HUDEP-2 (cell line): ENCODE measurements around the gene PARD3.

ENCODE experiments used
- DNase-seq, 76 experiments: peaks; one replicate each; lab custom pipeline; 2025; ENCODE audit not compliant: unreplicated experiment in 76 of 76; lab: John Stamatoyannopoulos, UW

PARD3 gene

DNA sequence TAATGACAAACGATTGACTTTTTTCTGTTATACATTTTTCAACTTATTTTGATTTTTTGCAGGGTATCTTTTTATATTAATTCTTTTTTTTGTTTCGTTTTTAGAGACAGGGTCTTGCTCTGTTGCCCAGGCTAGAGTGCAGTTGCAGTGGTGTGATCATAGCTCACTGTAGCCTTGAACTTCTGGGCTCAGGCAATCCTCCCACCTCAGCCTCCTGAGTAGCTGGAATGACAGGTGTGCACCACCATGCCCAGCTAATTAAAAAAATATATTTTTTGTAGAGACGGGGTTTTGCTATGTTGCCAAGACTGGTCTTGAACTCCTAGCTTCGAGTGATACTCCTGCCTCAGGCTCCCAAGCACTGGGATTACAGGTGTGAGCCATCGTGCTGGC is 601.3 kb downstream of the PARD3 start:
- DNase-seq = no peak

DNA sequence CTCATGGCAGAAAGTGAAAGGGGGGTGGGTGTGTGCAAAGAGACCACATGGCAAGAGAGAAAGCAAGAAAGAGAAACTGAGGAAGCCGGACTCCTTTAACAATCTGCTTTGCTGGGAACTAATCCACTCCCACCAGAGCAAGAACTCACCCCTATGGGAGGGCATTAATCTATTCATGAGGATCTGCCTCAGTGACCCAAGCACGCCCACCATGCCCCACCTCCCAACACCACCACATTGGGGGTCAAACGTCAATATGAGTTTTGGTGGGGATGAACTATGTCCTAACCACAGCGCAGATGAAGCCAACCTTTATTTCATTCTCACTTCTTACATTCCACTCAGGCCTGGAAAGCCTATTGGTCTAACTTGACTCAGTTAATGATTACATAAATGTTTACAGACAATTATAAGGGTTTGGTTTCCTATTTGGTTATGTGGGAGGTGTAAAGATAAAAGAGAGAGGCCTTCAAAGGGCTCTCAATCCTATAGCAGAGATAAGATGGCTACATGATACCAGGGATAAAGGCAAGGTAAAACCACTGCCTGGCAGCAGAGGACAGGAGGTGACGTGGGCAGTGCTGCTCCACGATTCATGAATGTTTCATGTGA is 601.8 kb downstream of the PARD3 start:
- no peak for DNase-seq

DNA sequence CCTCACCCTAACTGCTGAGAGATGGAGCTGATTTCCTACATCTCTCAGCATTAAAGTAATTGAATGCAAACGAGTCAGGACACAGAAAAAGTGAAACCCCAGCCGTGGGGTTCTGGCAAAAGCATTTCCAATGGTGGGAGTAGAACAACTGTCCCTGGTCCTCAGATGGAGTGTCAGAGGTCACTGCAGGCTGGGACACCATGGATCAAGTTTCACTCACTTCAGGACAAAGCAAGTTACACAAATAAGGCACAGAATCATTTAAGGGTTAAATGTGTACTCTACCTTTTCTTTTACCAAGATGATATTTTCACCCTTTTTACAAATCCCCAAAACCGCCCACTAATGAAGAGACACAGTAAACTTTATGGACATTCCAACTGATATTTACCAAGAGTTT is 607.8 kb downstream of the PARD3 start:
- DNase-seq = no peak

DNA sequence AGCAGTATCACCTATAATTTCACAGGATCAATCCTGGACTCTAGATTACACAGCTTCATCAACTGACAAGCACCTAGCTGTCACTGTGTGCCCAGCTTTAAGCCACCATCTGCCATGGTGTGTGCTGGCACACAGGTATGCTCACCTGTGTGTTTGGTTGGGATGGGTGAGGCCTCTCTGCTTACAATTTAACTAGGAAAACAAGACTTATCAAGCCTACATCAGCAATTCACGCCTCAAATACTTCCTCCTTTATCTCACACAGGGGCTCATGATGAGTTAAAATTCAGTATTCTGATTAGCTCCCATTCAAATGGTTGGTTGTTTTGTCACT is 608.2 kb downstream of the PARD3 start:
- DNase-seq = no peak

DNA sequence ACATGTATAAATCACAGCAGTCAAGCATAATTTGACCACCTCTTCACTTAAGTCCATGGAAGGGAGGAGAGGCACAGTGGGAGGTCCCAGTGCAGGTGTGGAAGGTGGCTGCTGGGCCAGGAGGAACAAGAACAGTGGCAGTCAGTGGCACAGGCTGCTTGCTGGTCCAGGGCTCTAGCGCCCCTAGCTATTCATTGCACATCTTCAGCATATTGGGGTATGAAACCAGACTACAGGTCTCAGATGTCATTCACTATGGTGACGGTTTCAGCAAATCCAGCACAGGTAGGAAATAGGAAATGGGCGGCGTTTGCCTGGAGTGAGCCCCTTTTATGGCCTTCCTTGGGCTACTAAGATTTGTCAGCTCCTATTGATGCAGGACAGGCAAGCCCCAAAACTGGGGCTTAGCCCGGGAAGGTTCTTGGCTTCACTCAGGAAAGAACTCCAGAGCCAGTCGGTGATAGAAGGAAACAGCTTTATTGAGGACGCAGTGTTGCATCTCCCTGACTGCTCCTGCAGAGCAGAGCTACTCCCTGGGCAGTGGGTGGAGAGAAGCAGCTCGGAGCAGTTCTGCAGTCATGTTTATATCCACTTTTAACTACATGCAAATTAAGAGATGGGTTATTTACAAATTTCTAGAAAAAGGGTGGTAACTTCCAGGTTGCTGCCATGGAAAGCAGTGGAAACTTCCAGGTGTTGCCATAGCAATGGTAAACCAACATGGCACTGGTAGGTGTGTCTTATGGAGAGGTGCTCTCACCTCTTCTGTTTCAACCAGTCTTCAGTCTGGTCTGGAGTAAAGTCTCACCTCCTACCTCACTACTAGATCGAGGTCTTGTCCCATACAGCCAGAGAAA is 608.8 kb downstream of the PARD3 start:
- DNase-seq = no peak

DNA sequence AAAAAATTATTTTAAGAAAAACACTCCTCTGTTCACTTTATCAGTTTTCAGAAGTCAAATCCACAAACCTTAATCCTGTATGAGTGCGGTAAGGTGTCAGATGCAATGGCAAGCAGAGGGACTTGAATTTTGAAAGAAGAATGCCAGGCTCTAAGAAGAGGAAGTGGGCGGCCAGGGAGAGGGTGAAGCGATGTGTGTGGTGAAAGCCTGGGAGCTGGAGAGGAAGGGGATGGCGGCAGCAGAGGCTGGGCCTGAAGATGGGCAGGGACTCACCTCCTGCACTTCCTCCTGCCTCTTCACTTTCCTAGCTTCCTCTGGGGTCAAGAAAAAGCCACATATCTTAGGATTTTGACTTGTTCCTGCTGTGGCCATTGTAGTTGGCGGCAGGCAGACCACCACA is 609.6 kb downstream of the PARD3 start:
- DNase-seq = no peak

DNA sequence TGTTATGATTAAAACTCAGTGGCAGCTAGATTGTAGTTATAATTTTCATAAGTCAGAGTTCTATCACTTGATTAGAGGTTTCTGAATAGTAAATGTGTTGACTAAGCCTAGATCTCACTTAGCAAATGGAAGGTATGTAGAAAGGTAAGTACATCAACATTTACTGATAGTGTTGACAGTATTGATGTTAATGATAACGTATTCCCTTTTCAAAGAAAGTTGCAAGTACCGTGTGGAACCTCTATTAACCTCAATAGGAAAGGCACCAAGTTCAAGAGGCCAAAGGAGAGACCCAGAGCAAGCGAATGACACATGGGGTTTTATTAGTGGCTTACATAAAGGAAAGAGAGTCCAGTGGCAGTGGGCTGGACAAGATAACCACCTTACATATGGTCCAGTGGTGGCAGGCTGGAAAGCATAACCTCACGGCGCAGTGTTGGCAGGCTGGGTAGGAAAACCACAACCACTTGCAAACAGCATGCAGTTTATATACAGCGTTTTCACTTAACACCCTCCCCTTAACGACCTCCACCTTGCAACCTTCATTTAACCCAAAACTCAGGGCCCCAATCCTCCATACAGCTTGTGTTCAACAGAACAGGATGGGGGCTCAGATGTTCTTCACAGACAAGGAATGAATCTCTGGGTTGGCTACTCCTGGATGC is 611.0 kb downstream of the PARD3 start:
- DNase-seq = no peak

DNA sequence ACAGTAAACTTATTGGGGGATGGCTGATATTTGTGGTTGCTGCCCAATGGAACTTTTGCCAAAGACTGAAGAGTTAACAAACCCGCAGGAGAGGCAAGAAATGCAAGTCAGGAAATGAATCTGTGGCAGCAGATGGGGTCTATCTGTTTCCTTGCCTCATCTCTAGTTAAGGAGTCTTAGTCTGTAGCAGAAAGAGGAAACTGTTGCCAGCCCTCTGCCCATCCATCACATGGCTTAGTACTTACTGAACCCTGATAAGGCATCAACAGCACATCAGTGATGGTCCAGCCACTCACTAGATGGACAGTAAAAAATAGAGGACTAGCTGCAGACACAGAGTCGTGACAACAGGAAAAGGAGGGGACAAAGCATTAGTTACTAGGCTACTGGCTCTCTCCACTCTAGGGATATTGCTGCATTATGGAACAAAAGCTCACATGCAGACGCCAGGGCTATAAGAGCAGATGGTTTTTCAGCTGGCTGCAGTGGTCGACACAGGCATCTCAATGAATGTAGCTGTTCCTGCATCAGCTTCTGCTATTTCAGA is 614.7 kb downstream of the PARD3 start:
- DNase-seq = no peak

DNA sequence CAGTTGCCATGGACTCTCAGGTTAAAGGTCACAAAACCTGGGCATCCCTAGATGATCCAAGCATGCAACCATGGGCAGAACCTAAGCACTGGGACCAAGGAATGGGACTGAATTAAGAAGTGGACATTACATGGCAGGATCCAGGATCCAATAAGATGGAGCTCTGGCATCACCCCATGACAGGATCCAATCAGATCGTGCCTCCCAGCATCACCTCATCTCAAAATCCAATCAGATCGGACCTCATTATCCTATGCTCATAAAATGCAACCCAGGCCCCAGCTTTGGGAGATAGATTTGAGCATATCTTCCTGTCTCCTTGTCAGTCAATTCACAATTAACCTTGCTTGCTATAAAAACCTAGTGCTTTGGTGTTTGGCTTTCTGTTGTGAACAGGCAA is 616.1 kb downstream of the PARD3 start:
- no peak for DNase-seq

DNA sequence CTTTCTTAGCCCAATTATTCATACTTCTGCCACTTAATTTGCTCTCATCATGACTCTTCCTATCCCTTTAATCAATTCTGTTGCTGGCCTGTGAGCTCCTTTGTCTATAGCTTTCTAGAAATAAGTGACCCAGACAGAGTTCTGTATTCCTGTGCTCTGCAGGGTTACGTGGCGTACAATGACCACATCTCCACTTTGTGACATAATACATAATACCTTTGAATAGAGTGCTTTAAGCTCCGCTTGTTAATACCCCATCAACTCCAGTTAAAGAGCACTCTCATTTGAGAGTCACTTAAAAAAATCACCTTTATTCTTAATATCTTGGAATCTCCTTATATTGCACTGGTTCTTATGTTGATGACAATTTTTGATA is 619.0 kb downstream of the PARD3 start:
- DNase-seq = peak in 1 of 76 experiments; percentile 4

DNA sequence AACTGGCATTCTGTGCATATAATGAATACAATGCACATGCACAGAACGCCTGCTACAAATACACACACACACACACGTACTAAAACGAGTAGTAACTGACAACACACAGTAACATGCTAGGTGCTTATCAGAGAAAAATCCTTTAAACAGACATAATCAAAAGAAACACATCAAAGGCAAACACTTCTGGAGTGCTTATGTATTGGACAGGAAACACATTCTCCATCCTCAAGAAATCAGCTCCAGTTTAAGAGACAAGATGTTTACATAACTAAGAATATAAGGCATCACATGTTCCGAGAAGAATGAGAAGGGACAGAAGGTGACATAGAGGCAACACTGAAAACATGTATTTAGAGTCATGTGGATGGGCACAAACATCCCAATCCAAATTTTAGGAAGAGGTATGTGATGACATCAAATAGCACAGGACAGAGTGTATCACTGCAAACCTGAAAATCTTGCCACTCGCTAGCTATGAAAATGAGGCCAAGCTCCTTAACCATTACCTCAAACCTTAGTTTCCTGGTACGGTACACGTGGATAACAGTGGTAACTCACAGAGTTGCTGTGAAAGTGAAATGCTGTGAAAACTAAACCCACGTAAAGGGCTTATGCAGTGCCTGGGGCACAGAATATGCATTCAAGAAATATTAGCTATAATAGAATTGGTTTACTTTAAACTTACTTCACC is 619.6 kb downstream of the PARD3 start:
- no peak for DNase-seq

DNA sequence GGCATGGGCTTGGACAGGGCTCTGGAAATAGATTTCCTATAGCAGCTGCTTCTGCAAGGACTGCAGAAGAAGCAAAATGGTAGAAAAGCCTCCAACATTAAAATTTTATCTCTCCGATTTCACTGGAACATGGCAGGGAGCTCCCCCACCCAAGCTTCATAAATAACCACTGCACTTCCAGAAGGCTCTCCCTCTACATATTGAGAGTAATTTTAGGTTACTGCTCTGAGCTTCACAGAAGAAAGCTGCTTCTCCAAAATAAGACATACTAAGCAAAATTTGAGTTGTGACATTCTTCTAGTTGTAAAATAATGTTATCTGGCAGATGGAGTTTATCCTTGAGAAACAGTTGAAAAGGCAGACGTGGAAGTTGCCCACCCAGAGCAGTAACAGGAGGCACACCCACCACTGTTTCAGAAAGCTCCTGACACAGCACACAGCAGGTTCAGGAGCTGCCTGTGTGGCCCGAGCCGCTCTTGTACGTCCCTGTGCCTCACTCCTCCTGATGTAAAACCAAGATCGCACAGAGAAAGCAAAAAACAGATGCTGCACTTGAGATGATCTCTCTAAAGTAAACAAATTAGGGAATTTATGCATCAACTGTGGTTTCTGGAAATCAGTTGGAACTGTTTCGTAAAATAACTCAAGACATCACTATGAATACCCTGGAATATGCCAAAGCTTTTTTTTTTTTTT is 621.0 kb downstream of the PARD3 start:
- DNase-seq = no peak

DNA sequence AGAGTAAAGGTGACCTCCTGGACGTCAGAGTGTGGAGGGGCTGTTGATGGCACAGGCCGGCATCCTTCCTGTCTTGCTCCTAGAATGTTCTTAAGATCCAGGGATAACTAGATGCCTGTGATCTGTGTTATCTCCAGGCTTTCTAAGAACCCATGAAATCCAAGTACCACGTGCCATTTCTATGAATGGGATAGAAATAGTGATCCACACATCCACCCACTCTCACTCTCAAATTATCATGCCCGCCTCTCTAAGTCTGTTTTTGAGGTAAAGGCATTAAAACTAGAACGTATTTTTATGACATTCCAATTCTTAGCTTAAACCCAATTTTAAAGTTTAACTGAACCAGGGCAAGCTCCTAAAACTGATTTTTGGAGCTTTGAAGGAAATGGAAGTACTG is 622.5 kb downstream of the PARD3 start:
- DNase-seq = no peak

DNA sequence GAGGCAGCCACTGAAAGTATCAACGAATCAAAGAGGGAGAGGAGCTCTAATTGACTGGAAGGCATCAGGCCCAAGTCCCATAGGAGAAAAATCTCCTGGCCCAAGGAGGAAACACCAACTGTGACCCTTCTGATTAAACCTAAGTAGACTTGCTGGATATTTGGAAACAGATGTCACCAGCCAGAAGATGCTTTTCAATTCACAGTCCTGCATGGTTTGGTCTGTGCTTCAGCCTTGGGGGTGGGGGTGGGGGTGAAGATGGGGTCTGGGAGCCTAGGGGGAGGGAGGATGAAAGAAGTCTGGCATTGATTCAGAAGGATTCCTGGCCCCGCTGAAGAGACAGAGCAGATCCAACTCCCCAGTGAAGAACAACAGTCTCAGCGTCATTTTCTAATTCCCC is 623.7 kb downstream of the PARD3 start:
- no peak for DNase-seq

DNA sequence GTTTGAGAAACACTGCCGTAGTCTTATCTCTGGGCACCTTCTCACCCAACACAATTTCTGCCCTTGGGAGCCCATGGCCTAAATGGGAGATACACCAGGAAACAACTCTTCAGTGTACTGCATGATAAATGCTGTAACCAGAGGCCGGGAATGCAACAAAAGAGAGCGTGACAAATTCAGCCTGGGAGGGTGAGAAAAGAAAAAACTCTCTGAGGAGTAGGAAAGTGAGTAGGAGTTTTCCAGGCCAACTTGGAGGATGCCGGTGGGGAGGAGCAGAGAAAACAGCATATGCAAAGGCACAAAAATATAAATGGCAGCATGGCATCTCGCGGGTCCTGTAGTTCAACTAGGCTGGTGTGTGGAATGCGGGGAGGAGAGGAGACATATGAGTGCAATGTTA is 624.5 kb downstream of the PARD3 start:
- no peak for DNase-seq

DNA sequence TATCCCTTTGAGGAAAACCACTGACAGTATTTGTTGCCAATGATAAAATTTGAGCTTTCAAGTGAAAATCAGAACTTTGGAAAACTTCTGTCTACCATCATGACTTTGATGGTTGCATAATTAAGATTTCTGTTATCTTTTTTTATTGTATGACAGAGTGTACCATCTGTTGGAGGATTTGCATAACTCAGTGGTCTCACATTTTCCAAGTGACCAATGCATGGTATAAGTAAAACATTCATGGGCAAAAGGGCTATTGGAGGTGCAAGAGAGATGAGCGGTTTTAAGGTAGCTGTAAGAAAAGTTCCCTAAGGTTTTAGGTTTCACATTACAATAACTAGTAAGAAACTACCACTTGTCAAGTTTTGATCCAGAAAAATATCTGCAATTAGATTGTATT is 625.3 kb downstream of the PARD3 start:
- no peak for DNase-seq

DNA sequence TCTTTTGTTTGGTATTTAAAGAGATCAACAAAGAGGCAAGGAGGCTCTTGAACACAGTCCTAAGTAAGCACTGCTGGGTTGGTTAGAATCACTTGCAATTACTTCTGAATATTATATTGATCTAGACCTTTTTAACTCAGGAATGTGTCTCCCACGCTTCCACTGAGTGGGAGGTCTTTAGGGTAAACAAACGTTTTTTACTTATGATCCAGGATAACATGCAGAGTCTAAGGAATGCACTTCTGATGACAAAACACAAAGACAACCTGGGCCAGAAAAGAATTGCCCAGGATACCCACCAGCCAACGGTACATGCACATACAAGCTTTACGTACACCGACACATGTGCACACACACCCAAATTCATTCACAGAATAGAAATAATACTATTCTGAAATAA is 626.9 kb downstream of the PARD3 start:
- no peak for DNase-seq

DNA sequence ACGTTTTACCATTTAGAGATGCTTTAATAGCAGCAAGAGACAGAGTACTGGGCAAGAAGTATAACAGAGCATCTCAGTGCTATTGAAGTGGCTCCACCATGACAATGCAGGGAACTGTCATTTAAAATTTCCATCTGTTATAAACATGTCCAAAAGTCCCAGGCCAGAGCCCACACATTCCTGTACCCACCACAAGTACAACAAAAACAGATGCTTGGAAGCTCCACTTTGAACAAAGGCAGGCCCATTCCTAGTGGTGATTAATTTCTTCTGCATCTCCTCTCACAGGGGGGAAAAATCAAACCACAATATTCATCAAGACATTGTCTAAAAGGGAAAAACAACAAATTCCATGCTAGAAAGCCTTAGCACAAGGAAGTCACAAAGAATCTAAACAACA is 627.9 kb downstream of the PARD3 start:
- no peak for DNase-seq

DNA sequence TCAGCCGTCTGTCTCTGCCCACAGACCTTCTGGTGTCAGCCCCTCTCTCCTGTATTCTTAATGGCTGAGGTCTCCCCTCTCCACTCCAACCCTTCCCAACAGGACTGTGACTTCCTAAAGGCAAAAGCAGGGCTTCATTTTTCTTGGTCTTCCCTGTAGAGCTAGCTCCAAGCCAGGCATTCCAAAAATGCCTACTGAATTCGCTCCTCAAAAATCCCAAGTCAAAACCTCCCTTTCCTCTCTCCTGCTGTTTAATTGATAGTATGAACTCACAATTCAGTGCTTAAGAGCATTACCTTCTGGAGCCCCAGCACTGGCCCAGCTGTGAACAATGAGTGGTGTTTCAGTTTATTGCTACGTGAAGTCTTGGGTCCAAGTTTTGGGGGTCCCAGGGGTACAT is 628.4 kb downstream of the PARD3 start:
- no peak for DNase-seq

DNA sequence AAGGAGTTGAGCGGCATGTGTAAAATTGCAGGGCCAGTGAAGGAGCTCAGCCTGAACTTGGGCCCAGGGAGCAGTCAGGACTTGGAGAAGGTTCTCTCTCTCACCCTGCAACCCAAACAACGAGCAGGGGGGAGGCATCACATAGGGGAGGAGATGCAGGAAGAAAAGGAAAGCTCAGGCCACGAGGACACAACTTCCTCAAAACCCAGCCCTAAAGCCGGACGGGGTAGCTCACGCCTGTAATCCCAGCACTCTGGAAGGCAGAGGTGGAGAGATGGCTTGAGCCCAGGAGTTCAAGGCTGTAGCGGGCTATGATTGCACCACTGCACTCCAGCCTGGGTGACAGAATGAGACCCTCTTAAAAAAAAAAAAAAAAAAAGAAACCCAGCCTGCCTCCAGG is 629.1 kb downstream of the PARD3 start:
- no peak for DNase-seq

DNA sequence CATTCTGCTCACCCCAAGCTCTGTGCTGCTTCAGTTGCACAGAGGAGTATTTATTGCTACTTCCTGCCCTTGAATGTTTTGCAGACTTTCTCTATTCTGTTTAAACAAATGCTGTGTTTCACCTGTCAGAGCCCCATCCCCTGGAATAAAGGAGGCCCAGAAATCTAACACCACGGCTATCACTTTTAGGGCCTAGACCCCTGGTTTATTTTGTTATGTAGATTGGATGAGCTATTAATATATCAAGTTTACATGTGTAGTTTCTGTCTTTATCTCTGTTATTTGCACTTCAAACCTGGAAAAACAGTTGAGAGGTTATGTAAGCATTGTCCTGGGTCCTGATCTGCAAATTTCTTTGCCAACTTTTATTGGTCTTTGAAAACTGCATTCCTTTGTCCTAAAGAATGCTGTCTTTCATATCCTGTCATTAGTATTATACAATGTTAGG is 630.1 kb downstream of the PARD3 start:
- DNase-seq = no peak
